ENCODE data around the gene GNAS-AS1. TPM values are rescaled to one million over a fixed set of nuclear protein-coding genes. Genes with fewer than 3 reads are reported as not detected.
A peak's percentile ranks its signal among the peaks of the same experiment; 100 is the strongest.

GNAS-AS1 gene
- total and polyA plus RNA-seq, 2 of the 8 experiments (the other 6 are each of a cell fraction or from before 2014, with no cell fraction given): 4.7 to 13.7 TPM

DNA sequence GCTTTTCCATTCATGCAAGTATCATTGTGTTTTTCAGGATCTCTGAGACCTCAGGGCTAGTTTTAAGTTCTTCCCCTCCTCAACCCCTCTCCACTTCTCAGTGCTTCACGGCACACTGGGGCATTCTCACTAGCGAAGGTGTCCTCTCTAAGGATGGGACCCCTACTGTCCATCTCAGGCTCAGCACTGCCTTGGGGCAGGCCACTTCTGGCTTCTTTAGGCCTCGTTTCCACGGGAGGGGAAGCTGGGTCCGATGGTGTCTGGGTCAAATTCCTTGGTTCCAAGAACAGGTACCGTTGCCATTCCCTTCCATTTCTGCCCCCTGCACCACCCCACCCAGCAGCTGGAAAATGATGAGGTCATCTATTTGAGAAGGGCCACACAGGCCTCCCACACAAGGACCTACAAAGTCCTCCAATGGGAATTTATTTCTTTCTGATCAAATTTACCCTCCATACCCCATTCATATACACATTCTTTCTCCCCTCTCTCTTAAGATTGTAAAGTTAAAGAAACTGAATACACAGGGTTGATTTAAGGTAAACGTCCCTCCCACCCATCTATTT is 19.0 kb upstream of the GNAS-AS1 start:
- TF ChIP-seq EP300 (IDR thresholded peaks at IDR 0.05; ENCODE audit: borderline replicate concordance in 1 of 2, low read depth in 2 of 2, low read length in 2 of 2): no peak
- TF ChIP-seq, protein P1, sequence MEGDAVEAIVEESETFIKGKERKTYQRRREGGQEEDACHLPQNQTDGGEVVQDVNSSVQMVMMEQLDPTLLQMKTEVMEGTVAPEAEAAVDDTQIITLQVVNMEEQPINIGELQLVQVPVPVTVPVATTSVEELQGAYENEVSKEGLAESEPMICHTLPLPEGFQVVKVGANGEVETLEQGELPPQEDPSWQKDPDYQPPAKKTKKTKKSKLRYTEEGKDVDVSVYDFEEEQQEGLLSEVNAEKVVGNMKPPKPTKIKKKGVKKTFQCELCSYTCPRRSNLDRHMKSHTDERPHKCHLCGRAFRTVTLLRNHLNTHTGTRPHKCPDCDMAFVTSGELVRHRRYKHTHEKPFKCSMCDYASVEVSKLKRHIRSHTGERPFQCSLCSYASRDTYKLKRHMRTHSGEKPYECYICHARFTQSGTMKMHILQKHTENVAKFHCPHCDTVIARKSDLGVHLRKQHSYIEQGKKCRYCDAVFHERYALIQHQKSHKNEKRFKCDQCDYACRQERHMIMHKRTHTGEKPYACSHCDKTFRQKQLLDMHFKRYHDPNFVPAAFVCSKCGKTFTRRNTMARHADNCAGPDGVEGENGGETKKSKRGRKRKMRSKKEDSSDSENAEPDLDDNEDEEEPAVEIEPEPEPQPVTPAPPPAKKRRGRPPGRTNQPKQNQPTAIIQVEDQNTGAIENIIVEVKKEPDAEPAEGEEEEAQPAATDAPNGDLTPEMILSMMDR (IDR thresholded peaks at IDR 0.05; ENCODE audit: control extremely low read depth in 1 of 3, insufficient read depth in 1 of 3, low read depth in 1 of 3, low read length in 3 of 3): peak in 2 of 3 experiments; percentile 21 to 22; a peak in 2 of 4 replicates
- TF ChIP-seq RNF2 (IDR thresholded peaks at IDR 0.05; ENCODE audit: borderline replicate concordance, low read depth, low read length, missing control alignments, poor library complexity, severe bottlenecking): no peak
- TF ChIP-seq FOSL1 (IDR thresholded peaks at IDR 0.05; ENCODE audit: insufficient read depth, low read depth, low read length): no peak
- Histone ChIP-seq H4K5ac (ENCODE audit: insufficient read length, low read depth, low read length) (no peak overlapping the region), H4K20me1 (replicated peaks in 1 of 2; ENCODE audit: control insufficient read depth in 1 of 2, insufficient read depth in 2 of 2, low read length in 2 of 2) (no peaks in the 10 kb centered on the region), H2AK5ac (ENCODE audit: low read depth, low read length) (no peak overlapping the region), H3K56ac (replicated peaks; ENCODE audit: insufficient read length, low read depth, low read length) (no peak overlapping the region), H3K79me2 (ENCODE audit: control insufficient read depth in 1 of 2, insufficient read depth in 2 of 2, low read length in 2 of 2) (no peaks in the 10 kb centered on the region), H3K27me3 (replicated peaks in 1 of 4; ENCODE audit: control insufficient read depth in 3 of 4, extremely low read depth in 1 of 4, insufficient read depth in 3 of 4, low read length in 3 of 4) (no peaks in the 10 kb centered on the region), H2BK5ac (ENCODE audit: low read depth, low read length) (no peak overlapping the region), H3K4me2 (ENCODE audit: insufficient read depth in 1 of 2, low read depth in 2 of 2, low read length in 2 of 2) (no peak overlapping the region), H3K27ac (ENCODE audit: low read depth, low read length) (no peak overlapping the region), H3K14ac (ENCODE audit: insufficient read length) (no peak overlapping the region), H3K9ac (replicated peaks in 1 of 4; ENCODE audit: extremely low read depth in 1 of 4, low read depth in 3 of 4, low read length in 3 of 4) (no peak overlapping the region), H3K36me3 (ENCODE audit: control insufficient read depth in 2 of 4, insufficient read depth in 4 of 4, low read length in 3 of 4) (no peaks in the 10 kb centered on the region; a peak in 1 of 8 replicates), H3K4me1 (replicated peaks in 1 of 4; ENCODE audit: control insufficient read depth in 3 of 4, insufficient read depth in 4 of 4, low read length in 3 of 4) (no peaks in the 10 kb centered on the region), H3K4me3 (ENCODE audit: extremely low read depth in 1 of 4, insufficient read depth in 2 of 4, low read depth in 3 of 4, low read length in 4 of 4) (no peak overlapping the region), H2BK15ac (ENCODE audit: low read length) (no peak overlapping the region), H3K4ac (replicated peaks; ENCODE audit: insufficient read length, low read depth, low read length) (no peak overlapping the region), H3K23ac (ENCODE audit: insufficient read length) (no peak overlapping the region), H2BK20ac (ENCODE audit: low read length) (no peak overlapping the region), H2AFZ (ENCODE audit: low read length) (no peak overlapping the region), H3K23me2 (ENCODE audit: low read depth, low read length) (no peaks in the 10 kb centered on the region), H2BK120ac (replicated peaks; ENCODE audit: low read depth, low read length) (no peak overlapping the region), H3K18ac (ENCODE audit: extremely low read depth, low read length) (no peak overlapping the region), H4K91ac (replicated peaks; ENCODE audit: insufficient read length, low read length) (no peak overlapping the region), H3K79me1 (ENCODE audit: low read depth, low read length) (no peaks in the 10 kb centered on the region; the same call in 1 of the 2 replicates), H2BK12ac (ENCODE audit: low read depth, low read length) (no peak overlapping the region), H4K8ac (ENCODE audit: extremely low read depth, insufficient read depth, low read length) (no peak overlapping the region), H3K9me3 (ENCODE audit: insufficient read depth in 2 of 2, low read depth in 1 of 2, low read length in 1 of 2) (no peaks in the 10 kb centered on the region)
- ChIA-PET CTCF (ENCODE audit: partially characterized antibody) (interaction anchor here (0.5 to 4.7 kb wide), 38 partner anchors 8 to 587 kb away, joined by 3 to 61 read pairs (median 3); no protein-coding TSS in a partner anchor), POLR2A (ENCODE audit: partially characterized antibody) (interaction anchor here (0.5 to 1.6 kb wide), 12 partner anchors 9 to 251 kb away, joined by 3 to 7 read pairs (median 3); partner anchors contain the start of genes ATP5F1E and GNAS)
- WGBS, 2 experiments (ENCODE audit: extremely low coverage in 1 of 2, insufficient coverage in 1 of 2, insufficient read length in 1 of 2, insufficient replicate concordance in 2 of 2, low coverage in 1 of 2, low lambda C conversion rate in 2 of 2, missing lambda C conversion rate in 1 of 2): 80% methylated on average over 7 of the region's 7 CpGs; no CpG with 5 or more reads in 1 of the 2 experiments
- DNase-seq (ENCODE audit: low read depth in 1 of 2, low spot score in 2 of 2) (no peak), FAIRE-seq (no peak)
